Central memory CD8-positive, alpha-beta T cell (primary cell): Measurements from ENCODE around the gene RIN2.

ENCODE experiments used
- ATAC-seq: fragments of 150-1000 bp; cut with Tn5 transposase; replicated peaks from 2 replicates; pipeline ENCODE4 v1.10.0; 2022; ENCODE audit warnings: mild to moderate bottlenecking, moderate FRiP score, moderate number of reproducible peaks; ENCODE audit not compliant: poor library complexity, severe bottlenecking; ENCODE audit errors: extremely low read depth
- DNase-seq, 2 donors: peaks; one replicate each; pipeline ENCODE4 v3.0.0; 2021; ENCODE audit warnings: low spot score in 2 of 2
- H3K27ac Mint-ChIP-seq: one replicate; pipeline ENCODE4 v1.8.0; 2022; ENCODE audit warnings: low read depth, mild to moderate bottlenecking, moderate library complexity, mixed read lengths
- H3K27me3 Mint-ChIP-seq: one replicate; pipeline ENCODE4 v1.8.0; 2022; ENCODE audit warnings: mixed read lengths
- H3K36me3 Mint-ChIP-seq: one replicate; pipeline ENCODE4 v1.8.0; 2022; ENCODE audit warnings: mild to moderate bottlenecking, moderate library complexity, mixed read lengths; ENCODE audit not compliant: insufficient read depth
- H3K4me1 Mint-ChIP-seq: one replicate; pipeline ENCODE4 v1.8.0; 2022; ENCODE audit warnings: mixed read lengths
- H3K4me3 Mint-ChIP-seq: one replicate; pipeline ENCODE4 v1.8.0; 2022; ENCODE audit warnings: mild to moderate bottlenecking, moderate library complexity, mixed read lengths
- H3K9me3 Mint-ChIP-seq: one replicate; pipeline ENCODE4 v1.8.0; 2022; ENCODE audit warnings: mixed read lengths

RIN2 gene

GRCh38 chr20:19758133-19758500 lies at the start of gene RIN2:
RIN2 (plus strand) TSS chr20:19758258; CDS start chr20:19889602, 131,344 bp downstream.
- H3K27me3 Mint-ChIP-seq = peaks cover 35% of the 10 kb centered on the region
- ATAC-seq (no peak), DNase-seq (no peak)
- H3K4me1 Mint-ChIP-seq = no peaks in the 10 kb centered on the region
- no peak within 1 kb of the TSS for H3K4me3 Mint-ChIP-seq
- no peaks in the 10 kb centered on the region for H3K36me3 Mint-ChIP-seq
- H3K27ac Mint-ChIP-seq = no peak within 1 kb of the TSS
- no peaks in the 10 kb centered on the region for H3K9me3 Mint-ChIP-seq

- ATAC-seq (no peak), DNase-seq (no peak)
- no peaks in the 10 kb centered on the region for H3K36me3 Mint-ChIP-seq
- no peak overlapping the region for H3K27ac Mint-ChIP-seq
- H3K27me3 Mint-ChIP-seq = peaks cover 13% of the 10 kb centered on the region
- H3K4me1 Mint-ChIP-seq = no peaks in the 10 kb centered on the region
- H3K9me3 Mint-ChIP-seq = no peaks in the 10 kb centered on the region
- no peak overlapping the region for H3K4me3 Mint-ChIP-seq
Measured at GRCh38 chr20:19709635-19710335, 48.3 kb upstream of the RIN2 start.

DNA sequence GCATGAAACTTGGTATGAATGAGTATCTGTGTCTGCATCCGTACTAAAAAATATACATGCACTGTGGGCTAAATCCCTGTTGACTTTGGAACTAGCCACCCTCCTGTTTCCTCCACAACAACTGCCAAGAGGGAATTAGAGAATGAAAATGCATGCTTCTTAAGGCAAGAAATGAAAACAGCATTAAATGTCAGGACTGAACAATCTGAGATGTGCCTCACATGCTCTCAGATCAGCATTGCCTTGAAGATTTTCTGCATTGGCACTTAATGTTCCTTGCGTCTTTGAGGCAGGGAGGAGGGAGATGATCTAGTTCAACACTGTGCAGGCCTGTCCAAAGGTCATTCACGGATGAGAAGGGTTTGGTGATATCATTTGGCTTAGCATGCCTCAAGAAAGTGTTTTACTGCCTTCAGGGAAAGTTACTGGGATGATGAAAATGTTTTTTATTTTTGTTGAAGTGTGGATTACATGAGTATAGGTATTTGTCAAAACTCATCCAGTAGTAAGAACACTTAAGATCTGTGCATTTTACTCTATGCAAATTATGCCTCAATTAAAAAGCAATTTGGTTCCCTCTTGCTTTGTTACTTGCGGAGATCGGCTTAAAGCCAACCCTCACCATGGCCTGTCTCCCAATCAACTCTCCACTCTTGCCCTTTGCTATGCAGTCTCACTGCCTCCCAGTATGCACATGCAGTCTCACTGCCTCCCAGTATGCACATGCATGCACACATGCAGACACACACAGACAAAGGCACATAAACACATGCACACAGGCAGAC lies 47.5 kb upstream of the RIN2 start:
- no peaks in the 10 kb centered on the region for H3K4me1 Mint-ChIP-seq
- H3K9me3 Mint-ChIP-seq = no peaks in the 10 kb centered on the region

DNA sequence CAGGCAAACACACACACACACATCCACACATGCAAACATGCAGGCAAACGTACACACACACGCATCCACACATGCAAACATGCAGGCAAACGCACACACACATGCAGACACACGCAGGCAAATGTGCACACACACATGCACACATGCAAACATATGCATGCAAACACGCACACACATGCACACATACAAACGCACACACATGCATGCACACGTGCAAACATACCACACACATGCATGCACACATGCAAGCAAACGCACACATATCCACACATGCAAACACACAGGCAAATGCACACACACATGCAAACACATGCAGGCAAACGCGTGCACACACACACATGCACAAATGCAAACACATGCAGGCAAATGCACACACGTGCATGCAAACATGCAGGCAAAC lies 46.9 kb upstream of the RIN2 start:
- H3K4me1 Mint-ChIP-seq = no peaks in the 10 kb centered on the region
- DNase-seq (no peak), ATAC-seq (no peak)
- no peaks in the 10 kb centered on the region for H3K36me3 Mint-ChIP-seq
- no peak overlapping the region for H3K4me3 Mint-ChIP-seq
- H3K27ac Mint-ChIP-seq = no peak overlapping the region
- H3K27me3 Mint-ChIP-seq = peaks cover 13% of the 10 kb centered on the region
- no peaks in the 10 kb centered on the region for H3K9me3 Mint-ChIP-seq

More for the DNA sequence above, 47.5 kb upstream of the RIN2 start:
- Mint-ChIP-seq H3K27ac (no peak overlapping the region), H3K4me3 (no peak overlapping the region), H3K36me3 (no peaks in the 10 kb centered on the region), H3K27me3 (peaks cover 13% of the 10 kb centered on the region)
- DNase-seq = no peak
- no peak for ATAC-seq

- Mint-ChIP-seq H3K9me3 (no peaks in the 10 kb centered on the region), H3K27ac (no peak overlapping the region), H3K36me3 (no peaks in the 10 kb centered on the region), H3K4me1 (no peaks in the 10 kb centered on the region), H3K4me3 (no peak overlapping the region), H3K27me3 (peaks cover 13% of the 10 kb centered on the region)
- DNase-seq (no peak), ATAC-seq (no peak)
Measured at GRCh38 chr20:19712721-19713260, 45.3 kb upstream of the RIN2 start.

DNA sequence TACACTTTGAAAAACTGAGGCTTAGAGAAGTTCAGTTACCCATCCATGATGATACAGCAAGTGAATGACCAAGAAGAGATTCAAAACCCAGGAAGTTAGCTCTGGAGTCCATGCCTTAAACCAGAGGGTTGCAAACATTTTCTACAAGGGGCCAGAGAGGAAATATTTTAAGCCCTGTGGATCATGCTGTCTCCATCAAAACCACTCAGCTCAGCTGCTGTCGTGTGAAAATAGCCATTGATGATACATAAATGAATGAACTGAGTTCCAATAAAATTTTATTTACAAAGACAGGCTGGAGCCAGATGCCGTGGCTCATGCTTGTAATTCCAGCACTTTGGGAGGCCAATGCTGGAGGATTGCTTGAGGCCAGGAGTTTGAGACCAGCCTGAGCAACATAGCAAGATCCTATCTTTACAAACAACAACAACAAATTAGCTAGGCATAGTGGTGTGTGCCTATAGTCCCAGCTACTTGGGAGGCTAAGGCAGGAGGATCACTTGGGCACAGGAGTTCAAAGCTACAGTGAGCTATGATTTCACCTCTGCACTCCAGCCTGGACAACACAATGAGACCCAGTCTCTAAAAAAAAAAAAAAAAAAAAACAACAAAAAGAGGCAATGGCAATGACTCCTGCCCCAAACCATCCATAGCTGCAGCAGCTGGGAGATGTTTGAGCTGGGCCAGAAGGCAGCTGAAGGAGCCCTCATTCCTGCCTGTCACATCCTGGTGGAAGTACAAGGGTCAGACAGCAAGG lies 44.1 kb upstream of the RIN2 start:
- DNase-seq (no peak), ATAC-seq (no peak)
- Mint-ChIP-seq H3K27me3 (peaks cover 13% of the 10 kb centered on the region), H3K36me3 (no peaks in the 10 kb centered on the region), H3K27ac (no peak overlapping the region), H3K4me3 (no peak overlapping the region), H3K9me3 (no peaks in the 10 kb centered on the region), H3K4me1 (no peaks in the 10 kb centered on the region)

GRCh38 chr20:19714579-19714840 lies 43.5 kb upstream of the RIN2 start:
- H3K4me1 Mint-ChIP-seq = no peaks in the 10 kb centered on the region
- H3K27me3 Mint-ChIP-seq = peaks cover 13% of the 10 kb centered on the region
- ATAC-seq (no peak), DNase-seq (no peak)
- H3K36me3 Mint-ChIP-seq = no peaks in the 10 kb centered on the region
- no peak overlapping the region for H3K4me3 Mint-ChIP-seq
- H3K27ac Mint-ChIP-seq = no peak overlapping the region
- no peaks in the 10 kb centered on the region for H3K9me3 Mint-ChIP-seq

GRCh38 chr20:19715986-19716385 lies 42.1 kb upstream of the RIN2 start:
- H3K36me3 Mint-ChIP-seq = no peaks in the 10 kb centered on the region
- ATAC-seq = no peak
- H3K4me3 Mint-ChIP-seq = no peak overlapping the region
- no peaks in the 10 kb centered on the region for H3K4me1 Mint-ChIP-seq
- H3K27me3 Mint-ChIP-seq = peaks cover 13% of the 10 kb centered on the region
- H3K9me3 Mint-ChIP-seq = no peaks in the 10 kb centered on the region
- DNase-seq = no peak
- H3K27ac Mint-ChIP-seq = no peak overlapping the region

DNA sequence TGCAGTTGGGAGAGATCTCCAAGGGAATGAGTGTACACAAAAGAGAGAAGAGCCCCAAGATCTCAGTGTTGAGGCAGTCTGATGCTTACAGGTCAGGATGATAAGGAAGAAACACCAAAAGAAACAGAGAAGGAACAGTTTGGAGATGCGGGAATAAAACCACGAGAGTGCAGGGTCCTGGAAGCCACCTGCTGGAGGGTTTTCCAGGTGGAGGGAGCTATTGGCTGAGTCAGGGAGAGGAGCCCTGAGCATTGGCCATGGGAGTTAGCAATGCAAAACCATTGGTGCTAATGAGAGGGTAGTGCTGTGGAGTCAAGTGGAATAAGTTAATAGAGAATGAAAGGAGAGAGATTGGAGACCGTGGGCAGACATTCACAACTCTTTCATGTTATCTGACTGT lies 39.2 kb upstream of the RIN2 start:
- Mint-ChIP-seq H3K27ac (no peak overlapping the region), H3K4me3 (no peak overlapping the region), H3K9me3 (no peaks in the 10 kb centered on the region), H3K27me3 (no peaks in the 10 kb centered on the region), H3K4me1 (no peaks in the 10 kb centered on the region), H3K36me3 (no peaks in the 10 kb centered on the region)
- DNase-seq (no peak), ATAC-seq (no peak)

DNA sequence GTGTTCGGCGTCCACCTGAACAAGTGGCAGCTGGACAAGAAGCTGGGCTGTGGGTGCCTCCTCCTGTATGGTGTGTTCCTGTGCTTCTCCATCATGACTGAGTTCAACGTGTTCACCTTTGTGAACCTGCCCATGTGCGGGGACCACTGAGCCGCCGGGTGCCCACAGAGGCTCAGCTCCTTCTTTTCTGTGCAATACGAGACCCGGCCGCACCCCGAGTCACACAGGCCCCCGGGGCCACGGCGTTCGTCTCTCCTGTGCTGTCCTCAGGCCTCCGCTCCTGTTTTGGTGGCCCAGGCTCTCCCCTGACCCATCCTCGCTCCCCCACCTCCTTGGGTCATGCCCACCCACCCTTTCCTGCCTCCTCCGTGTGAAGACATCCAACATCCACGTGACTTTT lies 37.1 kb upstream of the RIN2 start:
- DNase-seq = no peak
- no peaks in the 10 kb centered on the region for H3K27me3 Mint-ChIP-seq
- H3K36me3 Mint-ChIP-seq = no peaks in the 10 kb centered on the region
- no peak overlapping the region for H3K27ac Mint-ChIP-seq
- H3K9me3 Mint-ChIP-seq = no peaks in the 10 kb centered on the region
- H3K4me3 Mint-ChIP-seq = no peak overlapping the region
- ATAC-seq = no peak
- no peaks in the 10 kb centered on the region for H3K4me1 Mint-ChIP-seq

DNA sequence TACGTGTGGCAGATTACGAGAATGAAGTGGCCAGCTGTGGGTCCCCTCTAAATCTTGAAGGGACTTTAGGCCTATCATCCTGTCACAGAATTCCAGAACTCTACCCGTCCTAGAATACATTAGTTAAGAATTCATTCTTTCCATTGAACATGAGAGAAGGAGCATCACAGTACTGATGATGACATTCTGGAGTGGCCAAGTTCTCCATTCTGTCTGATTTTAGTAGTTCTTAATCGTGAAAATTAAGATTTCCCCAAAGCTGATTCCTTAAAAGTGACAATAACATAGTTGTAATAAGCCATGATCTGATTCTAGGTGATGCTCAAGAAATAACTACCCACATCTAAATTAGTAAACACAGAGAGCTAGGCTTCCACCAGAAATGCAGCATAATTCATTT lies 35.0 kb upstream of the RIN2 start:
- no peaks in the 10 kb centered on the region for H3K9me3 Mint-ChIP-seq
- DNase-seq = no peak
- no peak overlapping the region for H3K27ac Mint-ChIP-seq
- no peaks in the 10 kb centered on the region for H3K27me3 Mint-ChIP-seq
- H3K4me3 Mint-ChIP-seq = no peak overlapping the region
- H3K4me1 Mint-ChIP-seq = no peaks in the 10 kb centered on the region
- no peaks in the 10 kb centered on the region for H3K36me3 Mint-ChIP-seq
- no peak for ATAC-seq

DNA sequence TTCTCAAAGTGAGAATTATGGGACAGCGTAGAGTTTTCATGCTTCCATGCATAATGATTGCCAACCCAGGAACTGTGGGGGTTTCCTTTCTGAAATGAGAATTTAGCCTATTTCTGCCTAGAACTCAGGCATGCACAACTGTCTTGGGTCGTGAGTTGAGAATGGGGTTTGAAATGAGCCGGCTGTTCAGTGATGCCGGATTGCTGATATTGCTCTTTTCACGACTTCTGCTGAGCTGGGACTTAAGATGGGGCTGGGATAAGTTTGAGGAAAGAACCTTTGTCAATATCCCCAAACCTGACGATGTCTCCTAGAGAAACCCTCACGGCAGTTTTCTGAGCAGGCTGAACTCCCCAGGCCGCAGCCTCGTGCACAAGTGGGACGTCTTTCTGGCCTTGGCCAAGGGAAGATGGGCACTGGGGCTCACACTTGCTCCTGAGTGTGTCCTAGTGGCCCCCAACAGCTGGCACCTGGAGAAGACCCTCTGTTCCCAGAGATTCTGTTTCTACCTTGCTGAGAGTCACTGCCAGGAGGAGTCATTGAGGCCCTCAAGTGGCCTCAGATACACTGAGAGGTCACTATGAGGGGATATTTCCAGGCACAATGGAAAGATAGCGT lies 34.1 kb upstream of the RIN2 start:
- Mint-ChIP-seq H3K27me3 (no peaks in the 10 kb centered on the region), H3K27ac (no peak overlapping the region), H3K36me3 (no peaks in the 10 kb centered on the region), H3K4me3 (no peak overlapping the region), H3K4me1 (no peaks in the 10 kb centered on the region), H3K9me3 (no peaks in the 10 kb centered on the region)
- no peak for ATAC-seq
- DNase-seq = no peak
